ENCODE data around the gene RBKS.
"Not testable (repeated sequence)": the region's sequence is repeated elsewhere in the genome, so short reads cannot be mapped to it uniquely, and the experiment has no call there.

Gene RBKS

DNA sequence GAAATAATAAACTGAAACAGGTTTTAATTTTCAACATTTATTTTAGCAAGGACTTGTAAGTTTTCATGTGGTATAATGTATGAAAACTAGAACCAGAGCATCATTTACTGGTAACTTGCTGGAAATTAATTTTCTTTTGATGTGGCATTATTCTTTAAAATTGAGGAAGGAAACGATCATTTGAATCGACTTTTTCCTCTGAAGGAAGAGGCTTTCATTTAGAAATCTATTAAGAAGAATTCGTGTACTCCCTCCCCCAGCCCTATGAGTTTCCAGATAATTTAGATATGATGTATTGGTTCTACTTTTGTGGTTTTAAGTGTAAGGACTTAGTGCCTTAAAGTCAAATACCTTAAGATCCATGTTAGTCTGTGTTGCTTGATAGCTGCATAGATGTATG, 2.8 kb upstream of the RBKS start:
- DNase-seq (ENCODE audit: insufficient read length, low spot score), result no peak
- no peak for FAIRE-seq
- TF ChIP-seq POLR2A (IDR thresholded peaks at IDR 0.05; ENCODE audit: low read depth, low read length), result no peak

DNA sequence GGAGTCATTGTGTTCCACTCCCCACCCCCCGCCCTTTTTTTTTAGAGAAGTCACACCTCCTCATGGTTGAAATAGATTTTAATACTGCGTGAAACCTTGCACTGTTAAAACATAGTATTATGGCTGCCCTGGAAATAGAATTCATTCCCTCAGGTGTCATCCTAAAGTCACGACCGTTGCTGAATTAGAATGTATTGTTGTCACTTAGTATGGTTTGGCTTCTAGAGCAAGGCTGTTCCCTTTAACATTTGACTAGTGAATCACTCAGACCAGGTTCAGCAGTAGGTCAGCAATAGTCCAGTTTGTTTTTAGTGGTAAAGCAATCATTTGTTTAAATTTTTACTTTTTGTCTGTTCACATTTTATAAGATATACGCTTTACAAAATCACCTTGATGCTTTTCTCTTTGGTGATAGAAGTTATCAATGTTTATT, 1.5 kb upstream of the RBKS start:
- DNase-seq (ENCODE audit: insufficient read length, low spot score) (no peak), FAIRE-seq (peak; percentile 83)
- TF ChIP-seq POLR2A (IDR thresholded peaks at IDR 0.05; ENCODE audit: low read depth, low read length), result no peak

DNA sequence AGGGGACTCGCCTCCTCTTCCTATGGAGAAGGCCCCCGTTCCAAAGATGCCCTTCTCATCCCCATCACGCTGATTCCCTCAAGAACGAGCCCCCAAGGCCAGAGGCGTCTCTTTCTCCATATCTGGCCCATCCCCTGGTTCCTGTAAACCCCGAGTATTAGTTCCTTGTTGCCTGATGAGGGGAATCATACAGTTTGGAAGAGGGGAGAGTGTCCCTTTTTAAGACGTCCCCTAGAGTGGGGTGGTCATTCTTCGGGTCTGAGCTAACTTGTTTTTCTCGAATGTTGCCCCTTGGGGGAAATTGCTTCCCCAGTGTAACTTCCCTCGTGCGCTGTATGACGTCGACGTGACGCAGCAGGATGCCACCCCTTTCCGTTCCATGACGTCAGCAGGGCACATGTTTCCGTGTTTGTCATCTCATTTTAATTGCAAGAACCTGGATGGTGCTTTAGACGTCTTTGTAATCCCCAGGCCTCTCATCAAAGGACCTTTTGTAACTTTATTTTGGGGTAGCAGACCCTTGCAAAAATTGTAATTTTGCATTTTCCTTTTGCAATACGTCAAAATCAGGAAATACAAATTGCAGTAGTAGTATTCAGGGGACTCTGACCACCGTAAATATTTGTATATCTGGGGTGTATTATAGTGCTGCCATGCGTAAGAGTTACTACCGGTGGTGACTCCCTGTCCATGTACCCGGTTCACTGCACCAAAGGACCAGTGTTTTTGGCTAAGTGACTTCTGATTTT, 911 bp upstream of the RBKS start:
- no peak for TF ChIP-seq POLR2A (IDR thresholded peaks at IDR 0.05; ENCODE audit: low read depth, low read length)
- FAIRE-seq, result peak; percentile 90
- peak; percentile 49 for DNase-seq (ENCODE audit: insufficient read length, low spot score)

DNA sequence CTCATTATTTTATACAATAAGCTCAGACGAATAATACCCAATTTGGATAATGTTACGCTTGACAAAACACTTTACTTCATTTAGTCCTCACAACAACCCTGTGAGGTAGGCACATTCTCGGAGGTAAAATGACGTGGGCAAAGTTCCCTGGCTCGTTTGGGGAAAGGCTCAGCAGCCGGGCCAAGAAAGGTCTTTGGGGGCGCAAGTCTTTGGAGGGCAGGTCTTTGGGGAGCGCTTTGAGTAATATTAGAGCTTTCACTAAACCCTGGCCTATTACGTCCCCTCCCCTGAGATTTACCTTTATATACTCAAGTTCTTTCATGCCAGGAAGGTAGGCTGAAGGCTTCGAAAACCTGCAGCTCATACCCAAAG, 427 bp downstream of the RBKS start:
- TF ChIP-seq POLR2A (IDR thresholded peaks at IDR 0.05; ENCODE audit: low read depth, low read length), result no peak
- FAIRE-seq, result peak; percentile 36
- DNase-seq (ENCODE audit: insufficient read length, low spot score), result no peak

DNA sequence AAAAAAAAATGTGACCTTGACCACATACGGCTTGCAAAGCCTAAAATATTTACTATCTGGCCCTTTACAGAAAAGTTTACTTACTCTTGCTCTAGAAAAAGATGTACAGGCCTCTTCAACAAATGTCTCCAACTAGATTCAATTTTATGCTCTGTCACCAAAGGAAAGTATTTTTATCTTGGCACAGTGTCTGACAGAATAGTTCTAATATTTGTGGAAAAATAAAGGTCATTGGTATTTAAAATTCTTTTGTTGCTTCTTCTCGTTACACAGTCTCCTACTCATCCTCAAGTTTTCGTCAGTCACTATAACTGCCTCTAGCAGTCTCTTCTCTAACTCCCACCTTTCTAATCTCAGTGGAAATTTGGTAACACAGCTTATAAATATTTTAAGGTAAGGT, 1.4 kb downstream of the RBKS start:
- FAIRE-seq (no peak), DNase-seq (ENCODE audit: insufficient read length, low spot score) (no peak)

DNA sequence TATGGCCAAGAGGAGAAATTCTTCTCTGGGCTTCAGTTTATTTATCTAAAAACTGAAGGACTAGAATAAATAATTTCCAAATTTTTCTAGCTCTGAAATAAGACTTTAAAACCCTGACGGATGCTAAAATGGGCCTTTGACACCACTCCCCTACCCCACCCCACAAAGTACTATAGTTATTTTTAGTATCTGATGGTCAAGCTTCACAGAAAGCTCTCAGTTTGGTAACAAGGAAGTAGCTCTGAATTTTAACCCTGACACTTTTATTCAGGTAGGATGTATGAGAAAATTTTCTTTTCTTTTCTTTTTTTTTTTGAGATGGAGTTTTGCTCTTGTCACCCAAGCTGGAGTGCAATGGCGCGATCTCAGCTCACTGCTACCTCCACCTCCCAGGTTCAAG, 2.4 kb downstream of the RBKS start:
- DNase-seq (ENCODE audit: insufficient read length, low spot score), result no peak
- FAIRE-seq, result no peak
- TF ChIP-seq POLR2A (IDR thresholded peaks at IDR 0.05; ENCODE audit: low read depth, low read length), result no peak

More for the DNA sequence above, 1.4 kb downstream of the RBKS start:
- TF ChIP-seq POLR2A (IDR thresholded peaks at IDR 0.05; ENCODE audit: low read depth, low read length), result no peak

DNA sequence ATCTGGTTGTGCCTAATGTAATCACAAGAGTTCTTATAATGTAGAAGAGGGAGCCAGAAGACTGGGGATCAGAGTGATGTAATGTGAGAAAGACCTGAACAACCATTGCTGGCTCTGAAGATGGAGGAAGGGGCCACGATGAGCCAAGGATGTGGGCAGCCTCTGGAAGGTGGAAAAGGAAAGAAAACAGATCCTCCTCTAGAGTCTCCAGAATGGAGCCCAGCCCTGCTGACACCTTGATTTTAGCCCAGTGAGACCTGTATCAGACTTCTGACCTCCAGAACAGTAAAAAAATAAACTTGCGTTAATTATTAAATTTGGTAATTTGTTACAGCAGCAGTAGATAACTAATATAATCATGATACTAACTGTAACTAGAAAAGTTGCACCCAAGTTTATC, 3.1 kb downstream of the RBKS start:
- DNase-seq (ENCODE audit: insufficient read length, low spot score) (no peak), FAIRE-seq (no peak)
- no peak for TF ChIP-seq POLR2A (IDR thresholded peaks at IDR 0.05; ENCODE audit: low read depth, low read length)

DNA sequence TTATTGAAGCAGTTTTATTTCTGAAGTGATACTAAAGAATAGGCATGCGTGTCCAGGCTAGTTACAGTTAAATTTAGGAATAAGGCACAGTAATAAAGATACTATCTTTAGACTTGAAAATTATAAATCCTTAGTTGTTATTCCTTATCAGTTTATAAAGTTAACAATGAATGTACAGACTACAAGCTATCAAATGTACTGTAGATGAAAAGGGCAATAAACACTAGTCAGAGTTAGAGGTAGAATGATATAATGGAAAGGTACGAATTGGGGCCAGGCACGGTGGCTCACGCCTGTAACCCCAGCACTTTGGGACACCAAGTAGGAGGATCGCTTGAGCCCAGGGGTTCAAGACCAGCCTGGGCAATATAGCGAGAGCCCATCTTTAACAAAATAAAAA, 3.9 kb downstream of the RBKS start:
- no peak for TF ChIP-seq POLR2A (IDR thresholded peaks at IDR 0.05; ENCODE audit: low read depth, low read length)
- FAIRE-seq (no peak), DNase-seq (ENCODE audit: insufficient read length, low spot score) (no peak)

DNA sequence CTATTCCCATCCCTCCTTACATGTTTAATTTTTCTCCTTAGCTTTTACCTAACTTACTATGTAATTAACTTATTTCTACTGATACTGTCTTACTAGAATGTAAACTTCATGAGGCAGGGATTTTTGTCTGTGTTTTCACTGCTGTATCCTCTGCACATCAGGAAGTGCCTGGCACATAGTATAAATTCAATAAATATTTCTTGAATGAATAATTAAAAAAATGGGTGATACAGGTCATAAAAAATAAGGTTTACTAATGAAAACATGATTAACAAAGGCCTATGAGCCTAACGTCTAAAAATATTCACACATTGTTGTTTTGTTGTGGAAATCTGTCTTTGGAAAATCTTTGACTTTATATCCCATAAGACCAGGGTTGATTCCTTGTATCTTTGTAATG, 4.5 kb downstream of the RBKS start:
- no peak for DNase-seq (ENCODE audit: insufficient read length, low spot score)
- no peak for FAIRE-seq
- no peak for TF ChIP-seq POLR2A (IDR thresholded peaks at IDR 0.05; ENCODE audit: low read depth, low read length)

DNA sequence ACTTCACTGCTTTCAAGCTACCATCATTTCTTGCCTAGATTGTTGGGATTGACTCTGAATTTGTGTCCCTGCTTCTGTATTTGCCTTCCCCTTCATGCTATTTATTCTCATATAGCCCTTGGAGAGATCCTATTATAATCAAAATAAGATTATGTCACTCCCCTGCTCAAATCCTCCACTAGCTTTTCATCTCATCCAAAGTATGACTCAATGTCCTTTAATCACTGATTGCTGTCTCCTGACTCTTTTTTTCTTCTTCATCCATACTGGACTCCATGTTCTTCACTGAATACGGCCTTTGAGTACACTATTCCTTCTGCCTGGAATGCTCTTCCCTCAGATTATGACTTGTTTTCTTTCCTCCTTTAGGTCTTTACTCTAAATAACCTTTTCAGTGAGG, 5.0 kb downstream of the RBKS start:
- no peak for TF ChIP-seq POLR2A (IDR thresholded peaks at IDR 0.05; ENCODE audit: low read depth, low read length)
- DNase-seq (ENCODE audit: insufficient read length, low spot score) (no peak), FAIRE-seq (peak; percentile 48)

DNA sequence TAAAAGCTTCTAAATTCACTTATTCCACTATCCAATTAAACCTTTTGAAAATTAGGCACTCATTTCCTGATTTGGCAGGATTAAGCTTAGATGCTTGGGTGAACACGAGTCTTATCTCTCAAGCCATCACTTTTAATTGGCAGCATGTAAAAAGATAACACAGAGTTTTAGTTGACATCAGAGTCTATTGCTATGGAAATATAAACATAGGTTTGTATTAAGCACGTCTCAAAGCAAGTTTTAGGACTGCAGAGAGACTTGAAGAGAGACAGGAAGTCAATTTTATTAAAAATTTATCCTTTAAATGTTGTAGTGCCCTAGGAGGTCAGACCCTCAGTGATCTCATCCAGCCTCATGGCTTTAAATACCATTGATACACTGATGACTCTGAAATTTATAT, 5.6 kb downstream of the RBKS start:
- TF ChIP-seq POLR2A (IDR thresholded peaks at IDR 0.05; ENCODE audit: low read depth, low read length), result no peak
- DNase-seq (ENCODE audit: insufficient read length, low spot score) (no peak), FAIRE-seq (no peak)

DNA sequence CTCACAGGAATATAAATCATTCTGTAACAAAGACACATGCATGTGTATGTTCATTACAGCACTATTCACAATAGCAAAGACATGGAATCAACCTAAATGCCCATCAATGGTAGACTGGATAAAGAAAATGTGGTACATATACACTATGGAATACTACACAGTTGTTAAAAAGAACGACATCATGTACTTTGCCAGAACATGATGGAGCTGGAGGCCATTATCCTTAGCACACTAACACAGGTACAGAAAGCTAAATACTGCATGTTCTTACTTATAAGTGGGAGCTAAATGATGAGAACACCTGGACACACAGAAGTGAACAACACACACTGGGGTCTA, 7.6 kb downstream of the RBKS start:
- FAIRE-seq; DNase-seq (ENCODE audit: insufficient read length, low spot score): not testable (repeated sequence)

DNA sequence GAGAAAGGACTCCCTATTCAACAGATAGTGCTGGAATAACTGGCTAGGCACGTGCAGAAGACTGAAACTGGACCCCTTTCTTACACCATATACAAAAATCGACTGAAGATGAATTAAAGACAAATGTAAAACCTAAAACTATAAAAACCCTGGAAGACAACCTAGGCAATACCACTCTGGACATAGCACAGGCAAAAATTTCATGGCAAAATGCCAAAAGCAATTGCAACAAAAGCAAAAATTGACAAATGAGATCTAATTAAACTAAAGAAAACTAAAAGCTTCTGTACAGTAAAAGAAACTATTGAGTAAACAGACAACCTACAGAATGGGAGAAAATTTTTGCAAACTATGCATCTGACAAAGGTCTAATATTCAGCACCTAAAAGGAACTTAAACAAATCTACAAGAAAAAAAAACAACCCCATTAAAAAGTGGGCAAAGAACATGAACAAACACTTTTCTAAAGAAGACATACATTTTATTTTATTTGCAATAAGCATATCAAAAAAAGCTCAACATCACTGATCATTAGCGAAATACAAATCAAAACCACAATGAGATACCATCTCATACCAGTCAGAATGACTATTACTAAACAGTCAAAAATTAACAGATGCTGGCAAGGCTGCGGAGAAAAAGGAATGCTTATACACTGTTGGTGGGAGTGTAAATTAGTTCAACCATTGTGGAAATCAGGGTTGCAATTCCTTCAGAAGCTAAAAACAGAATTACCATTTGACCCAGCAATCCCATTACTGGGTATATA, 8.2 kb downstream of the RBKS start:
- not testable (repeated sequence) for FAIRE-seq; DNase-seq (ENCODE audit: insufficient read length, low spot score)

DNA sequence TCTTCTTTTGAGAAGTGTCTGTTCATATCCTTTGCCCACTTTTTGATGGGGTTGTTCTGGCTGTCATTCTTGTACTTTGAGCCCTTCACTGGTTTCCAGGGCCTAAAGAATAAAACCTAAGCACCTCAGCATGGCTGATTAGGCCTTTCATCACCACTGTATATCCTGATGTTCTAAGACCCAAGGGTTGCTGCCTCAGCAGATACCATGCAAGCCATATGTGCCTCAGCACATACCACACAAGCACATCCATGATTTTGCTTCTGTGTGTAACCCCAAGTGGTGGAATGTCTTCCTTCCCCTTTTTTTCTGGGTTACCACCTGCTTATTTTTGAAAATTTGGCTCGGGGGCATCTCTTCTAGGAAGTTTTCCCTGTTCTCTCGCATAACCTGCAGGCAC, 11.4 kb downstream of the RBKS start:
- FAIRE-seq, result no peak
- TF ChIP-seq POLR2A (IDR thresholded peaks at IDR 0.05; ENCODE audit: low read depth, low read length), result no peak
- DNase-seq (ENCODE audit: insufficient read length, low spot score), result no peak

All from H54 (cell line).